Frontal cortex (tissue), 4 donors: Measurements from ENCODE around the gene FHIT. TPM values are rescaled to one million over a fixed set of nuclear protein-coding genes. Genes with fewer than 3 reads are reported as not detected.

Experiments
- DNase-seq, 2 donors: peaks; one replicate each; pipeline ENCODE4 v3.0.0; 2012; ENCODE audit warnings: low spot score in 2 of 2
- FAIRE-seq: peaks from 2 replicates; lab custom pipeline; 2012; peaks lifted over from hg19 to GRCh38; lab: Jason Lieb, UNC
- total RNA-seq: library from RNA; depleted of rRNA; stranded (reverse); fragments of >200 nt; gene quantifications from one replicate; pipeline ENCODE4 v1.2.3, GENCODE V29; 2014
- donor health status: control.
- donor health status: control.
- donor health status: control.

Gene FHIT
- total RNA-seq, 1 donor from 2014 or later: 1.6 TPM

DNA sequence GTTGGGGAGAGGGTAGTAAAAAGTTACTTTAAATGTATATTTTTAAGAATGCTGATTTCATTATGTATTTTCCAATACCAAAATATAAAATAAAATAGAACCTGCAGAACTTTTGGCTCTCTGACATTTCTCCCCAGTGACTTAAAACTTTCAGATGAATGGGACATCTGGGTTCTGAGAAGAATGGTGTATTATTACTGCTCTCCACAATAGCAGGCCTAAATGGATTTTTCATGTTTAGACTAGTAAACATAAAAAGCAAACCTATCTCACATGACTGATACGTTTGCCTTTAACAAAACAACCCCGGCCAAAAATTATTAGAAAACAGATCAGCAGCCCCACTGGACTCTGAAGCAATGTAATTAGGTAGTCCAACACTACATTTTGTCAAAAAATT is 73.8 kb downstream of the FHIT start:
- DNase-seq: no peak
- FAIRE-seq: no peak

DNA sequence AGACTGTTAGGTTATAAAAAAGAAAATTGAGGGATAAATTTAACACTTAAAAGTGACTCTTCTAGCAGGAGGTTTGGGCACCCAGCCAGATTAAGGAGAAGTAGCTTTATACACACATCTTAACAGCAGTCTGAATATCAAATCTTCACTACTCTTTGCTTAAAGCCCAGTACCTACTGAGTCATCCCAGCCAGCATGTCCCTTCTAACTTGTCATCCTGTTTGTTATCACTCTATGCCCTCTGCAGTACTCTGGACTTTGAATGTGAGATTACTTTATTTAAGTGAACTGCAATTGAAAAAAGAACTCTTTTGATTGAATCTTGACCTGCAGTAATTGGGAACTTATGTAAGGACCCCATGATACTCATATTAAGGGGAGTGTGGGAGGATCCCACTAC is 77.6 kb downstream of the FHIT start:
- FAIRE-seq (no peak), DNase-seq (no peak)

DNA sequence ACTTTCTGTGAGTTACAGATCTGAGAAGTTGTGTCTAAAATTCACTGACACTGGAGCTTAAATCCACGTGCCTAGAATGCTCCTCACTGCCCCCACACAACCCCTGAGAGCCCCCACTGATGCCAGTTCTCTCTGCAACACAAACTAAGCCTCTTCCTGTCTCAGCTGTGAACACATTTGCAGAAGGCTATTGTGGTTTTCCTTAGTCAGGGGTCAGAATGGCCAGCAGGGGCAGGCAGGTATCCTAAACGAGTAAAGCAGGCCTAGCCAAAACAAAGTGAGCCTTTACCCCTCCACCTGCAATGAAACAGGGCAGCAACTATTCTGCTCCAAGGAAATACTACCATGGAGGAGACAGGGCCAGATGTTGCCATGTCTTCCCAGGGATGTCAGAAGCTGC is 78.6 kb downstream of the FHIT start:
- FAIRE-seq (no peak), DNase-seq (no peak)

DNA sequence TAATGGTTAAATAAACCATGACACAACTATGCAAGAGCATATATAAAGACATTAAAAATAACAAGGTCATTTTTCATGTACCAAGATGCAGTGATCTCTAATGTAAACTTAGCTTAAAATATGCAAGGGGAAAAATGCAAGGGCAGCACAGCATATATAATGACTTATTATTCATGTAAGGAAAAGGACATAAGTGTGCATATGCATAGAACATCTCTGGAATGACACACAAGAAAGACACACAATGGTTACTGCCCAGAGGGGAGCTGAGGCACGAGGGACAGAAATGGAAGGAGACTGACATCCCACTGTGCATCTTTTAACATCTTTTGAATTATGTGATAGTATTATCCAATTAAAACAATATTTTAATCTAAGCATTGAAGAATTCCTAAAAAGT is 79.0 kb downstream of the FHIT start:
- DNase-seq (no peak), FAIRE-seq (no peak)

DNA sequence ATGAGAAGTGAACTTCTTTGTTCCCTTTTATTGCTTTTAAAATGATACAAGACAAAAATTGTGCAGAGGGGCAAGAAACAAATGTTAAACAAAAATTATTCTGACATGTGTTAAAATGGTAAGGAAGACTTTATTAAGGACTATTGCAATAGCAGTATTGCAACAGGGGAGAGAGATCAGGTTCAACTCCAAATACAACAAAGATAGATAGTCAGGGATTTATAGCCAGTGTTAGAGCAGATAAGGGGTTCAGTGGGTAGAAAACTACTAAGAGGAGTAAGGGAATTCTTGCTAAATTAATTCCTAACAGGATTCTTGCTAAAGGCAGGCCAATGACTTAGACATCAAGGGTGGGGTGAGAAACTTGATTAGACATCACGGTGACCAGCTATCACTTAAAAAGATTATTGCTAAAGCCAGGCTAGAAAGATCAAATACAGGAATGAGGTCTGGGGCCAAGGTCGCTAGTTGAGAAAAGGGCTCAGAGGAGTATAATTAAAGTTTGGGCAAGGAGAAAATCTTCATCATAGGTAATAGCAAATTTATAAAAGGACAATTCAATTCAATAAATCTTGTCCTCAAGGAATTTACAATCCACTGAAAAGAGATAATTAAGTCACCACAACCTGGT is 81.5 kb downstream of the FHIT start:
- FAIRE-seq: no peak
- no peak for DNase-seq

DNA sequence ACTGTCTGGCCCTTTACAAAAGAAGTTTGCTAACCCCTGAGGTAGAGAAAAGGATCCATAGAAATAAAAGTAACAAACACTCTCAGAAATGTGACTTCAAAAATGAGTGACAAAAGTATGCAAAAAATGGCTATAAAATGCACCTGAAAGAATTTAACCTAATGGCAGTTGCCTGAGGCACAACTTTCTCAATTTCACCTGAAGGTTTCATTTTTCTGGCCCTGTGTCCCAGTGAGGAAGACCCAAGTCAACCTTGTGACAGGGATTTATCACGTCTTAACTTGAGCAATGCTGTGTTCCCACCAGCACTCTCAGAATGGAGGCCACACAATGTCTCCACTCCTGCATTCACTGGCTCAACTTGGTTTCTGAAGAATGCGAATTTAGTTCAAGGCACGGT is 83.0 kb downstream of the FHIT start:
- FAIRE-seq (no peak), DNase-seq (no peak)

DNA sequence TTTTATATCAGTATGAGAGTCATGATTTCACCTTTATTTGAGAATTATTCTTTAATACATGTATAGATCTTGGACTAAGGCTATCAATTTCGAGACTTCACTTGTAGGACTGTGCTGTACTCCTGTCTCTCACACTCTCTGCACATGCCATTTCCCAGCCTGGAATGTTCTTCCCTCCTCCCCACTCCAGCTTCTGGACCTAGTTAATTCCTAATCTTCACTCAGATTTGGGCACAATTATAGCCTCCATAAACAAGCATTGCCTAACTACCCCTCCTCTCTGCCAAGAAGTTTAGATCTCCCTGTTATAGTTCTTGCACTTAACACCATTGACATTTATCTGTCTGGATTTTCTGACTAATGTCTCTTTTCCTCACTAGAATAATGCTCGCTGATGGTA is 88.3 kb downstream of the FHIT start:
- DNase-seq: no peak
- no peak for FAIRE-seq

DNA sequence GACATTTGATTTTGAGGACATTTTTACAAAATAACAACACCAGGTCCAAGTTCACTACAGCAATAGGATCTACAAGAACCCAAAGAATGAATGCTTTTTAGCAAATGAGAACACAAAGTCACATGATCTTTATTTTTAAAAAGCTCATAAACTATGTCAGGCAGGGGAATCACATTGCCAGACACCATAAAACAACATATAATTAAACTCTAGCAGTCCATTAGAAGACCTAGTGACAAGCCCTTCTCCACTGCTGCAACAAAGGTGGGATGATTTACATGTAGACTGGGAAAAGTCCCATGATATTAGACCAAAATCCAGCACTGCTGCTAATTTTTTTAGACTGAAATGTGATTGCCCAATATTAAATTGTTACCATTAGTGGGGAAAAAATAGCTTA is 92.6 kb downstream of the FHIT start:
- FAIRE-seq (no peak), DNase-seq (no peak)

DNA sequence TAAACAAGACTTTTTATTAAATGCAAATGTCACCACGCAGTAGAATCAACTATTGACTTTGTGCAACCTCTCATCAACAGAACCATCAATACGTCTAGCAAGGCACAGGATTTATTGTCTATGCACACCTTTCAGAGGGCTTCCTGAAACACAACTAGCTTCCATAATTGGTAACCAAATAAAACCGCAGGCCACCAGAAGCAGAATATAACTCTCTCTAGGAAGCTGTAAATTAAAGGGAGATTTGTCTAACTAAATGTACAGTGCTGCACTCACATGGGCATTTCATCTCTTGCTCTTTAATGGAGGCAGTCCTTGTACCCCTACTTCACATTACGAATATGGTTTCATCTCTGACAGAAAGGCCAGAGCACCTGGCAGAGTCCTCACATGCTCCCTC is 93.0 kb downstream of the FHIT start:
- DNase-seq (no peak), FAIRE-seq (no peak)

DNA sequence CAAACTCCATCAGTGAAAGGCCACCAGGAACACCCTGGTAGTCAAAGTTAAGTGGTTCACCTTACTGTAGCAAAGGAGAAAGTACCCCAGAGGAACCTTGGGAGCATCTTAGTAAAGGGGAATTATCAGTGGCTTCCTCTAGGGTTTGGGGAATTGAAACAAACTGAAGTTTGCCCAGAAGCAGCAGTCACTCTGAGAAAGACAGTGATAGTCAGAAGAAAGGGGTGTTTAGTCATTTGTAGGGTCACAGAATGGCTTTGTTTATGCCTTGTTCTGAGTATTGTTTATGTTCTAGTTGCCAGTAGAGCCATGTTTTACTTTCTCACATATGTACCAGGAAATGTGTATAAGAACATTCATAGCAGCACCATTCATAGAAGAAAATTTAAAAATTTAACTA is 93.8 kb downstream of the FHIT start:
- FAIRE-seq: no peak
- DNase-seq: no peak

DNA sequence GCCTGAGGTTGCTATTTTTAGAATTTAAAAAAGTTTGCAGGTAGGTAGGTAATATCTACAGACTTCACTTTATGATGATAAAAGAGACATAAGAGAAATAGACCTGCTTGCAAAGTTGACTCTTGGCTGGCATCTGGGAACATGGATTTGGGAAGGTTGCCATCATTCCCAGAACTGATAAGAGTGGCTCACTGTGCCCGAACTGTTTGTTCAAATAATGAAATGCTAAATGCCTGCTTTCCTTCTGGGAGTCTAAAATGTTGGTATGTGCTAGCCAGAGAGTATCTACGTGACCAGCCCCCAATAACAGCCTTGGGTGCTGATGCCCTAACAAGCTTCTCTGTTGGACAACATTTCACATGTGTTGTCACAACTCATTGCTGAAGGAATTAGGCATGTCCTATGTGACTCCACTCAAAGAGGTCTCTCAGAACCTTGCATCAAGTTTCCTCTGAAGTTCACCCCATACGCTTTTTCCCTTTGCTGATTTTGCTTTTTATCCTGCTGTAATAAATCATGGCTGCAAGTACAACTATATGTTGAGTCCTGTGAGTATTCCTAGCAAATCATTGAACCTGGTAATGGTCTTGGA is 95.5 kb downstream of the FHIT start:
- FAIRE-seq (no peak), DNase-seq (no peak)

DNA sequence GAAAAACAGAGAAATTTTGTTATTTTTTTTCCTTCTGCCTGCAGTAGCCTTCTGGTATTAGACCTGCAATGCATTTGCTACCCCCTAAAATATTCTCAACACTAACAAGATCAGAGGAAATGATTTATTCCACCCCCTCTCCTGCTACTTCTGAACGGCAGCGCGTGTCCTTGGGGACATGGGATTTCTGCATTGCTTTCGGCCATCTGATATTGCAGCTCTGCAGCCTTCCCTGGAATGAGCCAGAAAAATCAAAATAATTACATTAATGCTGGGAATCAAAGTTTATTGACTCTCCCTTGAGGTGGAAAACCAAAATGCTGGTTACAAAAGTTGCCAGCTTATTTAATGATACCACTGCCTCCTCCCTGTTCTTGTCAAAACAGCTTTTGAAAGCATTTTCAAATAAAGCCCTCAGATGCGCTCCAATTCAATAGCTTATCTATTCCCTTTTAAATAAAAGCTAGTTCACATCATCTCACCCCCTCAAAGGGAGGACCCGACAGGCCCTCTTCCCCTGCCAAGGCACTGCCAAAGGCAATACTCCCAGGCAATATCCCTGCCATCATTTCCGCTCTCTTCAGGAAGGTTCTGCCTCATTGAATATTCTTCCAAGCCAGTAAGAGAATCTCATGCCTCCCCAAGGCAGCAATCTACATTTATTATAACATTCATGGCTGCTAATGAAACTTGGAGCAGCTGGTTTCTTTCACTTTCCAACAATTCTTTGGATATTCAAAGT is 96.6 kb downstream of the FHIT start:
- DNase-seq: no peak
- FAIRE-seq: no peak

DNA sequence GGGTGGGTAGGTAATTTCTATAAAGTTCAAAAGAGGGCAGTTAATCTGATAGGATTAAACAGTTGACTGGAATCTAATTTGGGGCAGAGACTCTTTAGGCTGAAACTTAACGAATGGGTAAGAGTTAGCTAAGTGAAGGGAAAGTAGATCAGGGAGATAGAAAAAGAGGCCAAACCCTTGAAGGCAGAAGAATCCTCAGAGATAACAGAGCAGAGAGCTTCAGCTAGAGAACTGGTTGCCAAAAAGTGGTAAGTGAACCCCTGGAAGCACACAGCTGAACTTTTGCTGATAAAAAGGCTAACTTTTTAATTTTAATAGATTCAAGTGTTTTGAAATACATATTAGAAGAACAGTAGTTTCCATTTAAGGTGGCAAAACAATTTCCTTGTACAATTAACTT is 99.2 kb downstream of the FHIT start:
- no peak for FAIRE-seq
- no peak for DNase-seq

DNA sequence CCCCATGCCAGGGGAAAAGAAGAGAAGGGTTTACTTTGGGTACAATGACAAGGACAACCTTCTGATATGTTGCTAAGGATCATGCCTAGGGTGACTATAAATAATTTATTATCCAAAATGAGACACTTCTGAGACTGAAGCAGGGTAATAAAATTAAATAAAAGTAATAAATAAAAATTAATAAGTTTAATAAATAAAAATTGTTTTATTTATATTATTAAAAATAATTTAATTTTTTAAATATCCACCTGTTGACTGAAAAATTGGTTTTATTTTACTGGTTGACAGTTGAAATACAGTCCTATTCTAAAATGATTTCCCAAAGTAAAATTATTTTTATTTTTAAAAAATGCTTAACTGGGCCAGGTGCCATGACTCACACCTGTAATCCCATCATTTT is 102.0 kb downstream of the FHIT start:
- FAIRE-seq: peak; percentile 72

DNA sequence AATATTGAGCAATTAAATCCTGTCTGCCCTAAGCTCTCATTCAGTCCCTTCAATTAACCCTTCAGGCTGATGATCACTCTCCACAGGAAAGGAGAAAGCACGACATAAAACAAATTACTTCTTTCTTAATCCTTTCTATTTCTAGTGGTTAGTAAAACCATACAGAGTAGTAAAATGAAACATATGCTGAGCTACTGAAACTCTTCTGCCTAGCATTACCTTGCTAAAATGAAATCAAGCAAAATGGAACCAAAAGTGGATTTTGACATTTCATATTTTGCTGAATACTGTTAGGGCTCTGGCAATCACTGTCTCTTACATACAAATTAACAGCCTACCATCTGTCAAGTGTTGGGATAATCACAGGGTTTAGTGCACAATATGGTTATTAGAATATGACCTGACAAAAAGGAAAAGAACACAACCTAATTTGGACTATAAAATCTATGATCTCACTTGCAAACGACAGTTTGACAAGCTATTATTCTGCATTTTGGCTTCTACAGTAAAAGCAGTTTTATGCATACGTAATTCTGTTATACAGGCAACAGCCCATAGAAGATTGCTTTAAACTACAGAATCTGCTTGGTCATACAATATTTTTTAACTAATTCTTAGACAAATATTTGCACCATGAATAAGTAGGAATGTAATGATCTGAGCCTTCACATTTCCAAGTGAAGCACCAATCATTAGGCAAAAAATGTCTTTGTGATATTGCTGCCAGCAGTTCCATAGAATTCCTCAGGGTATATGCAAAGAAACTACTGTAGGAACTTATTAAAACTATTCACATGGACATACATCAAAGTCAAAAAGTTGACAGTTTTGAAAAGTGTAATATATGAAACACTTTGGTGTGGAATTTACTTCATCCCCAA is 105.0 kb downstream of the FHIT start:
- DNase-seq: no peak
- FAIRE-seq: no peak

More for the DNA sequence above, 102.0 kb downstream of the FHIT start:
- no peak for DNase-seq

DNA sequence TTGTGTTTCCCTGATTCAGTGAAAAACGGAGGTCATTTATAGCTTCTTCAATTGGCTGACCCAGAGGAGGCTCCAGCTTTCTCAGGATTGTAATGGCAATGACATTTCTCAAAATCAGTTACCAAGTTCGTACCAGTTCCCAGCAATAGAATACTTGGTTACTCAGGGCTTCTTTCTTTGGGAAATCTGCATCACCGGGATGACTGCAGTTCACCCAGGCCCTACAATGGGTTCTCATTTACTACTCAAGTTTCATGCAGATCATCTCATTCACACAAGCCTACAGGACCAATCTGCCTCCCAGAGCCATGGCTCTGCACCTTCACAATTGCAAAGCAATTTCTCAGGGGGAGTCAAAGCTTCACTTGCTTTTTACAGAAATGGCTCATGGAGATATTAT is 109.6 kb downstream of the FHIT start:
- DNase-seq (no peak), FAIRE-seq (no peak)

DNA sequence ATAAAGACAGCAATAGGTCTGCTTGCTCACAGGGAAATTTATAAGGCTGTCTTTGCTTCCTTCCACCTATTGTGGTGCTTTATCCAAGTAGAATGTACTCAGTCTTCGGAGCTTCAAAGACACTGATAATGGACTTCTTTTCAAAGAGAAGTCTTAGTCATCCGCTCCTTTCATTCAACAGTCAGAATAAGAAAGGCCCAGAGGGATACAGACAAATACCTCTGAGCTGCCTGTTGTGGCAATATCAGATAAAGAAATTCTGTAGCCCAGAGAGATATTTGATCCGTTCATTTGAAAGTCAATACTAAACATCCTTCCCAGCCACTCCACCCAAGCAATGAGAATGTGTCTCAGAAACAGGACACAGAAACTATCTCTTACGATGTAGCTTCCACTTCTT is 110.0 kb downstream of the FHIT start:
- FAIRE-seq: no peak
- DNase-seq: no peak

DNA sequence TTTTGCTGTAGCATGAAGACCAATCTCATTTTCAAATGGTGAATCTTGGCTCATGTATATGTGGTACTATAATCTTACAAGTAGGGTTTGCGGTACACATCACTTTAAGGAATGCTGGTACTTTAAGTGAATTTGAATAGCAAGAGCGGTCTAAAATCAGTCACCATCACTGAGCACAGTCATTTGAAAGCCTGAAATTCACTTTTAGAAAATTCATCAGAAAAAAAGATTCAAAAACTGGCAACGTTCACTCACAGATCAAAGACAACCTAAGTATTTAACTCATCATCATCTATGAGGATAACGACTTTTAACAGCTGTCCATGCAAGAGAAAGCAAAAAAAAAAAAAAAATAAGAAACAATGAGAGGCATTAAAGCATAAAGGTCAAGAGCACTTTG is 111.6 kb downstream of the FHIT start:
- FAIRE-seq (no peak), DNase-seq (no peak)

DNA sequence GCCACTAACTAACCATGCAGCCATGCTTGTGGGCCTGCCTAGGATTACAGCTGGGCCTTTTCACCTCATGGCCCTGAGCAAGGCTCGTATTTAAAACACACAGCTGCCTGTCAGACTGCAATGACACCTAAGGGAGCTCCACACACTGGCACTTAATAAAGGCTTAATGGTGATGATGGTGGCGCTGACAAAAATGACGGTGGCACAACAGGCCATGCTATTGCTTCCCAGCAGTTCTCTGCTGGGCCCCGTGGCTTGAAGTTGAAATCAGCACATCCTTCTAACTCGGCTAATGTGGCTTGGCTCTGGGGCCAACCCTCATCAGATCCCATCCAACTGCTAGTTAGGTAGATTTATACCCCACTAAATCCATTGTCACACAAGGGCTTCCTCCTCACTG is 112.9 kb downstream of the FHIT start:
- DNase-seq (no peak), FAIRE-seq (no peak)

DNA sequence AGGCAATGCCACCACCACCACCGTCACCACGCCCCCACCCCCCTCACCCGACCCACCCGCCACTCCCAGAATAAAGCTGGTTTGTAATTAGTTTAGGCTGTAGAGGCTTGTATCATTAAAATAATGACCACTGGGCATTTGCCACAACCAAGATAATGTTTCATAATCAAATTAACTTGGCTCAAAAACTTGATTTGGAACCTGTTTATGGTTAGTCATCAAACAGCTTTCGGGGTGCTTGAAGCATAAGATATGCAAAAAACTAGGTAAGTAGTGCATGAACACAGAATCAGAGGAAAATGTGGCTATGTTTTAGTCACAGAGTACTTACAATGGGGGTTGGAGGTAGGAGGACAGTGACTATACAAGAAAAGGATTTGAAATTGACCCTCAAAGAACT is 115.1 kb downstream of the FHIT start:
- DNase-seq (no peak), FAIRE-seq (no peak)

DNA sequence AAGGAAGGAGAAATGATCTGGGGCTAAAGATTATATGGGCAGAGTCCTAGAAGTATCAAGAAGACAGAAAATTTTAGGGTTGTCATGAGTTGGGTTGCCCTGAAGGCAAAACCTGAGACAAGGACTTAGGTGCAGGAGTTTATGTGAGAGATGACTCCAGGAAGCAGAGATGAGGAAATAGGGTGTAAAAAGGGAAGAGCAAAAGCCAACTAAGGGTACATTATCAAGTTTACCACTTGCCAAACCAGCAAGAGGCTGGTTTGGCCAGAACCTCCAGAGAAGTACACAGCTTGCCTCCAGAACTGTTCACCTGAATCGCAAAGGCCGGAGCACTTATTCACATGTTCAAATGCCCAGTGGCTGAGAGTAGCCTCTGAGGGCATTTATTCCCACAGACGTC is 116.7 kb downstream of the FHIT start:
- no peak for FAIRE-seq
- no peak for DNase-seq
